AG20443 (cell line): Measurements from ENCODE around the gene GNAI2.

Experiments
- DNase-seq: peaks from one replicate; pipeline ENCODE4 v3.0.0; 2012; ENCODE audit warnings: low spot score, mixed read lengths

Gene GNAI2

DNA sequence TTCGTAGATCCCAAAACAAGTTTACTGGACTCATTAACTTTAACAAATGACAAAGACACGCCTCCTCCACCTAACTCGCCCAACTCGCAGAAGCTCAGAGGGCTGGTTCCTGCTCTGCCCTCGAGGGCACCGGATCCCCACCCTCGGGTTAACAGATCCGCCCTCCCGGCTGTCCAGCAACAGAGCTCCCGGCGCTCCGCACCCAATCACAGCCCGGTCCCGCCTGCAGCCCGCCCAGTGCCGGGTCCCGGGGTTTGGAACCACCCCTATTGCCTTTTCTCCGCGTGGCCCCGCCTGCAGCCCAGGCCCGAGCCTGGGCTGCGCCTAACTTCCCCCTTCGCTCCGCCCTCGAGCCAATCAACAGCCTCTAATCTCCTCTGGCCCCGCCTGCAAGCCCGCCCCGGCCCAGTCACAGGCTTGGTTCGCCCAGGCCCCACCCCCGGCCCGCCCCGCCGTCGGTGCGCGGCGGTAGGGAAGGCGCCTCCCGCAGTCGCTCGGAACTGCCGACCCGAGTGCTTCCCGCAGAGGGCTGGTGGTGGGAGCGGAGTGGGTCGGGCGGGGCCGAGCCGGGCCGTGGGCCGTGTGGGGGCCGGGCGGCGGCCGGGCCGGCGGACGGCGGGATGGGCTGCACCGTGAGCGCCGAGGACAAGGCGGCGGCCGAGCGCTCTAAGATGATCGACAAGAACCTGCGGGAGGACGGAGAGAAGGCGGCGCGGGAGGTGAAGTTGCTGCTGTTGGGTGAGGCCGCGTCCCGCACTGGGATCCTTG, at the start of gene GNAI2:
GNAI2 (plus strand) TSS at position 489 of the 768 bp plus-strand sequence; CDS start at position 621, 132 bp downstream.
- peak; percentile 98 for DNase-seq

DNA sequence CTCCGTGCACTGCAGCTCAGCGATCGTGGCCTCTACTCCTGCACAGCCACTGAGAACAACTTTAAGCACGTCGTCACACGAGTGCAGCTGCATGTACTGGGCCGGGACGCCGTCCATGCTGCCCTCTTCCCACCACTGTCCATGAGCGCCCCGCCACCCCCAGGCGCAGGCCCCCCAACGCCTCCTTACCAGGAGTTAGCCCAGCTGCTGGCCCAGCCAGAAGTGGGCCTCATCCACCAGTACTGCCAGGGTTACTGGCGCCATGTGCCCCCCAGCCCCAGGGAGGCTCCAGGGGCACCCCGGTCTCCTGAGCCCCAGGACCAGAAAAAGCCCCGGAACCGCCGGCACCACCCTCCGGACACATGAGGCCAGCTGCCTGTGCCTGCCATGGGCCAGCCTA, 48.3 kb upstream of the GNAI2 start:
- no peak for DNase-seq

DNA sequence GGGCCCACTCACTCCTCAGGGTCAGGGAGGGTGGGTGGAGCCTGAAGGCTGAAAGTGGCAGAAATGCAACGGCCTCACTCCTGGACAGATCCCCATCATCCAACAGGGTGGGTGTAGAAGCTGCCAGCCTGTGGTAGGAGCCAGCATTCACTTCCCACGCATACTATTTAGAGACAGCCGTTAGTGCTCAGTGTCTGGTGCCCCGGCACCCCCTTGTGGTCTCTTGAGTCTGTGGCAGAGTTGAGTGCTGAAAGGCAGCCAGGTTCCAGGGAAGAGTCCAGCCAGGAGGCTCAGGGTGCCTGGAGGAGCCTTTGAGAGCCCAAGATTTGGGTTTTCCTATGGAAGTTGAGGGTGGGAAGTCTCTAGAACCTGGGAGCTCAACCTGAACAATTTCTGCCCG, 46.7 kb upstream of the GNAI2 start:
- DNase-seq = peak; percentile 91

GRCh38 chr3:50189989-50190388, 46.0 kb upstream of the GNAI2 start:
- DNase-seq = no peak

DNA sequence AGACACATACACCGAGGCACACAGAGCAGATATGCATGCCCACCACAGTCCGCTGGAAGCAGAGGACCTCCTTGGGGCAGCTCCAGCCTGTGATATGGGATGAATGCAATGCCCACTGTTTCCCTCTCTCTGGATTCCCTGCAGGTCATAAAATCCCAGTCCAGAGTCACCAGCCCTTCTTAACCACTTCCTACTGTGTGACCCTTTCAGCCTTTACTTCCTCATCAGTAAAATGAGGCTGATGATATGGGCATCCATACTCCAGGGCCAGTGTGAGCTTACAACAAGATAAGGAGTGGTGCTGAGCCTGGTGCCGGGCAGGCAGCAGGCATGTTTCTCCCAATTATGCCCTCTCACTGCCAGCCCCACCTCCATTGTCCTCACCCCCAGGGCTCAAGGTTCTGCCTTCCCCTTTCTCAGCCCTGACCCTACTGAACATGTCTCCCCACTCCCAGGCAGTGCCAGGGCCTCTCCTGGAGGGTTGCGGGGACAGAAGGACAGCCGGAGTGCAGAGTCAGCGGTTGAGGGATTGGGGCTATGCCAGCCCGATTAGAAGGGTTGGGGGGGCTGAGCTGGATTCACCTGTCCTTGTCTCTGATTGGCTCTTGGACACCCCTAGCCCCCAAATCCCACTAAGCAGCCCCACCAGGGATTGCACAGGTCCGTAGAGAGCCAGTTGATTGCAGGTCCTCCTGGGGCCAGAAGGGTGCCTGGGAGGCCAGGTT, 44.9 kb upstream of the GNAI2 start, which contains the start of gene GNAT1:
GNAT1 (plus strand) TSS at position 675 of the 725 bp plus-strand sequence. CDS start 116 bp downstream, outside the sequence.
- no peak for DNase-seq

DNA sequence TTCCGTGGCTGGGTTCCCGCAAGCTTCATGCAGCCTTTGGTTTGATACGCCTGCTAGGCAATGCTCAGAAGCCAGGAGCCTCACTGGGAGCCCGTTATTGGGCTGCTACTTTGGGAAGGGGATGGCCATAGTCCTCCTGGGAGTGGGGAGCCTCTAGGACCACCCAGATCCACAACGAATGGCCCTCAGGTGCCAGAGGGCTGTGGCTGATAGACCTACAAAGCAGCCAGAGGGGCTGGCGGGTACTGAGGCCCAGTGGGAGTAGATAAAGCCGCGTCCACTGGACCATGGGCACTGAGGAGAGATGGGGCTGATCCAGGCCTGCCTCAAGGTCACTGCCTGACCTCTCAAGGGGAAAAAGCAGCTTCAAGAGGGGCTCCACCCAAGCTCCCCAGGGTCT, 43.9 kb upstream of the GNAI2 start:
- DNase-seq = no peak

DNA sequence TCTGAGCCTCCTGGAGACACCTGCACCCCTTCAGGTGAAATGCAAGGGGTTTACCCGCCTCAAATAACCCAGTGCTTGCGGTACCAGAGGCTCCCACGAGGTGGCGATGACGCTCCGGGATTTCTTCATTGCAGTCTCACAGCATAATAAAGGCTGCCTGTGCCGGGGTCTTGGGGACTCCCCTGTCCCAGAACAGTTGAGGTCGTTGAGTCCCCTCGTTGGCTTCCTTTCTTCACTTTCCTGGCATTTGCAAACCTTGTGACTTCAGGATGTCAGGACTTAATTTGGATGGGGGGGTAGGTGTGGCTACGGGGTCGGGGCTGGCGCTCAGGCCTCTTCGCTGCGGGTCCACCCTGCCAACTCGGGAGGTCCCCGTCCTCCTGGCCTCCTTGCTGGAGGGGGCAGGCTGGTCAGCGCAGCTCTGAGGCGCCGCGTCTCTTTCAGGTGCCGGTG, 43.3 kb upstream of the GNAI2 start:
- DNase-seq = peak; percentile 76

- DNase-seq = no peak
Observed at GRCh38 chr3:50193286-50193685, 42.7 kb upstream of the GNAI2 start.

- DNase-seq = no peak
Observed at GRCh38 chr3:50193746-50194127, 42.3 kb upstream of the GNAI2 start.

DNA sequence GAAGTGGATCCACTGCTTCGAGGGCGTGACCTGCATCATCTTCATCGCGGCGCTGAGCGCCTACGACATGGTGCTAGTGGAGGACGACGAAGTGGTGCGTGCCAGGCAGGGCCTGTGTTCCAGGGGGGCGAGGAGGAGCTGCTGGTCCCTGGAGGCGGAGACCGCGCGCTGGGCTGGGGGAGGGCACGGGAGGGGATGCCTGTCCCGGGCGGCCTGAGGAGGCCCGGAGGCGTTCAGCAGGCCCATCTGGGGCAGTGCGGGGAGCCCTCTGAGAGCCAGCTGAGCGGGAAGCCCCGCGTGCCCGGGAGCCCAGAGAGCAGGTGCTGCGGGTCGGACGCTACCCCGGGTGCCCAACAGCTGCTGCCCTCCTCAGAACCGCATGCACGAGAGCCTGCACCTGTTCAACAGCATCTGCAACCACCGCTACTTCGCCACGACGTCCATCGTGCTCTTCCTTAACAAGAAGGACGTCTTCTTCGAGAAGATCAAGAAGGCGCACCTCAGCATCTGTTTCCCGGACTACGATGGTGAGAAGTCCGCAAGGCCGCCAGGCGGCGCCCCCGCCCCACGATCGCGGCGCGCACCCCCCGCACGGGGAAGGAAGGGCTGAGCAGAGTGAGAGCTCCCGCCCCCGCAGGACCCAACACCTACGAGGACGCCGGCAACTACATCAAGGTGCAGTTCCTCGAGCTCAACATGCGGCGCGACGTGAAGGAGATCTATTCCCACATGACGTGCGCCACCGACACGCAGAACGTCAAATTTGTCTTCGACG, 41.7 kb upstream of the GNAI2 start:
- DNase-seq = peak; percentile 86

- peak; percentile 47 for DNase-seq
Observed at GRCh38 chr3:50194903-50195500, 41.0 kb upstream of the GNAI2 start.

DNA sequence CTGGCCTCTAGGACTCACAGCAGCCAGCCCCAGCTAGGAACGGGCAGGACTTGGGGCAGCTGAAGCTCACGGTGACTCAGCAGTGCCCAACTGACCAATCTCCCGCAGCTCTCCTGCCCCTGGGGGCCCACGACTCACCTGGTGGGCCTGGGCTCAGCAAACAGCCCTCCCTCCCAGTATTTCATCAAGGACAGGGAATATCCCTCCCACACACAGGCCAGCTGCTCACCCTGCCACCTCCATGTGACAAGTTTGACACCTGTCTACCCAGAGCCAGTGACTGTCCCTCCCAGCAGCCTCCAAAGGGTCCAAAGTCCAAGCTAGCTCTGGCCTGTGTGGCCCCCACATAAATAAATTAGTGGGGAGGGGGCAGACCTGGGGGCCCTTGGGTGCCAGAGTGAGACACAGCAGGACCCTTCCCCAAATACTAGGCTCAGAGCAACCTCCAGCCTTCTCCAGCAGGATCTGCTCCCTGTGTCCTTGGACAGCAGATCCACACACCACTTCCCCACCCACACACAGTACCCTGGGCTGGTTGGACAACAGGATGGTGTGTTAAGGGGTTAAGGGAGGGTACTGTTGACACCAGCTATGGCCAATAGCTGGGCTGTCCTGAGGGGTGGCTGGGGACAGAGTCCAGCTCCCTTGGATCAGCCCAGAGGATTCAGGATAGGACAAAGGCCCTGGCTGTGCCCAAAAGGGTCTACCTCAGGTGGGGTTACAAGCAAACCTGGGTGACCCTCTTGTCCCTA, 40.3 kb upstream of the GNAI2 start:
- no peak for DNase-seq

DNA sequence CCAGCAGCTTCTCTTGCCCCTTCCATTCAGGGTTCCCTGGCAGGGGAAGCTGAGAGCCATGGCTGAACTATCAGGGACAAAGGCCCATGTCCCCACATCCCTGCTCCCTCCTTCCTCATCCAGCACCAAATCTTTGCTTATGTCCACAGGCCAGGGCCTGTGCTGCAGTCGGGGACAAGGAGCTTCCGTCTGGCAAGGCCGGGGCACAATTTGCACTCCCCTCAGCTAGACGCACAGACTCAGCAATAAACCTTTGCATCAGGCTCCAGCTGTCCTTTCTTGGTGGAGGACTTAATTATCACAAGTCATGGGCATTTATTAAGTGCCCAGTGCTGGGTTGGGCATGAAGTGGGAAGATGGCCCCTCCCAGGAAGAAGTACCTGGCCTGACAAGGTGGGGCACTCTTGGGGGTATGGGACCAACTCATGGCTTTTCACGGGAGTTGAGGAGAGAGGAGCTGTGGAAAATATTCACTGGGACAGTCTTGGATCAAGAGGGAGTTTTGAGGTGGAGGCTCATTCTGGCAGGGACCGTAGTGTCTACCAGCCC, 39.7 kb upstream of the GNAI2 start:
- DNase-seq = no peak

- DNase-seq = no peak
Observed at GRCh38 chr3:50201573-50202315, 34.3 kb upstream of the GNAI2 start.

DNA sequence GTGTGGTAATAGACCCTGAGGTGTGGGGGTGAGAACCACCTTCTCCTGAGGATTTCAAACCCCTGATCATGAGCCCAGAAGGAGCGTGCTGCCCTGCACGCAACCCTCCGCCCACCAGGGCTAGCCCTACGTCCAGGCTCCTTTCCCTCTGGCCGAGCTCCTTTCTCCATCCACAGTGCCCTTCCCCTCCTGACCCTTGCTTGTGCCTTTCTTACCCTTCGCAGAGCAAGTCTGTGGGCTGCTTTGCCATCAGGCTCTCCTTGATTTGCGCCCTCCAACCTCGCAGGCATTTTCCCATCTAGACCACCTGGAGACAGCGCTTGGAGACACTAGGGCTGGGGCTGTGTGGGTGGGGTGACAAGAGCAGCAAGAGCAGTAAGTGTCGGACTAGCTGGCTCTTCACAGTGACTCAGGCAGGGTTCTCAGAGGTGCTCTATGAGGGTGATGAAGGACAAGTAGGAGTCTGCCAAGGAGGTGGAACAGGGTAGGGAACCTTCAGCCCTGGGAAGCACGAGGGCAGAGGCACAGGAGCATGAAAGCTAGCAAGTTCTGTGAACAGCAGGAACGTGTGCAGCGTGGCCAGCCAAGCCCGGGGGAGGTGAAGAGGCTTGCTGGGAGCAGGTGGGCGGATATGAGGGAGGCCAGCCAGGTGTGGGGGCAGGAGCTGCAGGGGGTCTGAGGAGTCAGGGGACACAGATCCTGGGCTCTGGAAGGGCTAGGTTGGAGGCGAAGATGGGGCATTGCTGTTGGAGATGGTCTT, 33.5 kb upstream of the GNAI2 start:
- no peak for DNase-seq

DNA sequence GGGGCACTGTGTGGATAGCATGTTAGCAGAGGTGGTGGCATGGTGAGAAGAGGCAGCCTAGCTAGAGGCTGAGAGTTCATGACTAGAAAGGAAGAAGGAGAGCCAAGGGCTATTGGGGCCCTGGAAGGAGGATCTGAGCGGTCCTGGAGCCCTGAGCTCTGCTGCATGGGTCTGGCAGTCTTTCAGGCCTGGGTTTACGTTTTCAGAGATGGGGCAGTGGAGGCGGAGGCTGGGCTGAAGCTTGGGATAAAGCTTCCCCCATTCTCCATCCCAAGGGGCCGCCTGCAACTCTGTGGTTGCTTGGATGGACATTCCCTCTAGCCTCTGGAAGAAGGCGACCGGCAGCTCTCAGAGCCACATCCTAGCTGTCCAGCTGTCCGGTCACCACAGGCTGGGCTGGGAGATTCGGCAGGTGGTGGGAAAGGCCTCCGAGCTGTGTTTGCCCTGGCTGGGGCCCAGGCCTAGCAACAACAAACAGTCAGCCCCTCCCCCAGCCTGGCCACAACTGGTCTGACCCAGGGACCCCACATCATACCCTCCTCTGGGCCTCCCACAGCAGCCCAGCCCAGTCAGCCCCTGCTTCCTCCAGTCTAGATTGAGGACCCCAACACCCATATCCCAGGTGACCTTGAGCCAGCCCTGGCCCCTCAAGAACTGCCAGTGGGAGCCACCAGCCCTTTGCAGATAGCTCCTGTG, 32.7 kb upstream of the GNAI2 start:
- no peak for DNase-seq

GRCh38 chr3:50203809-50204803, 31.9 kb upstream of the GNAI2 start:
- DNase-seq = no peak
